ENCODE results near the gene VDAC1. TPM values are rescaled to one million over a fixed set of nuclear protein-coding genes. Genes with fewer than 3 reads are reported as not detected.
A peak's percentile ranks its signal among the peaks of the same experiment; 100 is the strongest.

VDAC1 gene
- total RNA-seq, 1 donor from 2014 or later, result 69.5 TPM

DNA sequence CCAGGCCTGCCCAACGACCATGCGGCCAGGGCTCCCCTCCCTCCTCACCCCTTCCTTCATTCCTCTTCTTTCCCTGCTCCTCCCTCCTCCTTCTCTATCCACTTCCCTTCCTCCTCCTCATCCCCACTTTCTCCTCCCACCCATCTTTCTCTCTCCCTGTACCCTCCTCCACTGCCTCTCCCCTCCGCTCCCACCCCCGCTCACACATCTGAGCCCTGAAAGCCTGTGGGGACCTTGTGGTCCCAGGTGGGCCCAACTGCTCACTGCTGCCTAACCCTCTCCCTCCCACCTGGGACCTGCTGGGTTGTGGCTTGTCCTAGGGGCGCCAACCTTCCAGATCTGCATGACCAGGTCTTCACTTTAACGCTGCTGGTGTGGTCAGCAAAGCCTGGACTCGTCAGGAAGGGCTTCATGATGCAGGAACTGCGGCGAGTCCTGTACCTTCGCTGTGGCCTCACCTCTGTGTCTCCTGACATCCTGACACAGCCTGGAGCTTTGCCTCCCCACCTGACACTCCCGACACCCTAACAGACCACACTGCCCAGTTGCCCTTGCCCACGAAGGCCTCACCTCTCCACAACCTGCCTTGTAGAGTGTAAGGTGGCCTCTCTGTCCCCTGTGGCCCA, 71.0 kb downstream of the VDAC1 start:
- intact Hi-C loops (cut with DNase I), result no loop called here
- no peak for ATAC-seq

DNA sequence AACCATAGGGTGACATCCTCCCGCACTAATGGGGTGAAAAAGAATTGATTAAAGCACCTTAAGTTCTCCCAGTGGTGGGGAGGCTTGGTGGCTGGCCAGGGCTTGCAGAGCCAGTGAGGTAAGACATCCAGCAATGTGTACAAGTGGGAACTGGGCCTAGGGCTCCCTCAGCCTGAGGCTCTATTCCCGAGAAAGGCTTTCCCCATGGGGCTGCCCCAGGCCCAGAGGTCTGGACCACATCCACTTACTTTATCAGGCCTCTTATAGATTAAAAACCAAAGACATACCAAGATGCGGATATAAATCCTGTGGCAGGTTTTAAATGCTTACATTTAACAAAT, 71.6 kb downstream of the VDAC1 start:
- intact Hi-C loops (cut with DNase I), result no loop called here
- no peak for DNase-seq (ENCODE audit: low spot score)
- ATAC-seq, result no peak

More for the DNA sequence above, 71.0 kb downstream of the VDAC1 start:
- no peak for DNase-seq (ENCODE audit: low spot score)

DNA sequence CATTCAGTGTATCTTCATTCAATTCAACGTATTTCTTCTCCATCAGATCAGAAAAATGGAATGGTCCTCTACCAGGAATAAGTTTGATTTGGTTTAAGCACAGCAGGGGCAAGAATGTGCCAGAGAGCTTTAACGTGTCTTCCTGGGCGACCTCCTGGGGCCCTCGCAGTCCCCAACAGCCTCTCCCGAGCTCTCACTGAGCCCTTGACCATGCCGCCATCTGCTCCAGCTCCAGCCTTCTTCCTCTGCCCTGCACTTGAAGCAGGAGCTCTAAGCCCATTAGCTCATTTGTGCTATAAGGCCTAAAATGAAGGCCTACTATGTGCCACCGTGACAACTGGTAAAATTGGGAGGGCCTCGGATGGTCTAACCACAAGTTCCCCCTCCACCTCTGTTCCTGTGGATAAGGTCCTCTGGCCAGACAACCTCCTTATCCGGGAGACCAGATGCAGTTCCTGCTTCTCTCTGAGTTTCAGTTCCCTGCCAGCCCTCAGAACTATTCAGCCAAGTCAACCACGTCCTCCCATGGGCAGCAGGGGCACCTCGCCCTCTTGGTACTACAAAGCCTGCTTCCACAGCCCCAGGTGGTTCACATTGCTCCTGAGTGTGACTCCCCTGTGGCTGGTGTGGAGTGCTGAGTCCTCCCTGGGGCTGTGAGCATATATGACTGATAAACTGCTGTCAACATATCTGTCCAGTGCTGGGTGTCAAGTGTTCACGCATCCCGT, 72.2 kb downstream of the VDAC1 start:
- DNase-seq (ENCODE audit: low spot score) (no peak), ATAC-seq (peak; percentile 29)
- intact Hi-C loops (cut with DNase I), result no loop called here

DNA sequence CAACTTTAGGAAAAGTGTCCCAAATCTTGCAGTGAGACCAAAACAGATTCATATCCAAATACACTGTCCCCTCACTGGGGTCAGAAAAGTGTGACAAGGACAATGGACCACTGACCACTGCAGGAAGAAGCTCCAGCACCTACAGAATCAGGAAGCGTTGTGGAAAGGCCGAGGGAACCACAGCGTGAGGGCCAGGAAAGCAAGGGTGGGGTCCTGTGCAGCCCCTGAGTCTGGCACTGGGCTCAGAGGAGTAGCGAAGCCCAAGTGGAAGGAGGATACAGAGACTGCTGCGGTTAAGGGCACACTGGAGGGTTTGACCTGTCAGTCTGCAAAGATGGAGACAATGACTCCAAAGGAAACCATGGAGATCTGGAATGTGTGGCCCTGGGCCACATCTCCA, 73.2 kb downstream of the VDAC1 start:
- no peak for DNase-seq (ENCODE audit: low spot score)
- no peak for ATAC-seq
- intact Hi-C loops (cut with DNase I), result no loop called here

DNA sequence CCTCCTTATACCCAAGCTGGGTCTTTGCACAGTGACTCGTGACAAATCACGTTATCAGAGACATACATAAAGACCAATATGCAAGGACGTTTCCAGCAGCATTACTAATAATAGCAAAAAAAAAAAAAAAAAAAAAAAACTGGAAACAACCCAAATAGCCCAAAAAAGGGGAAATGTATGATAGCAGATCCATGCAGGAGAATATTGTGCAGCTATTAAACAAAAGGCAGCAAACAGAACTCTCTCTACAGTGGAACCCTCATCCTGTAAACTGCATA, 74.0 kb downstream of the VDAC1 start:
- intact Hi-C loops (cut with DNase I), result no loop called here
- DNase-seq (ENCODE audit: low spot score) (no peak), ATAC-seq (no peak)

DNA sequence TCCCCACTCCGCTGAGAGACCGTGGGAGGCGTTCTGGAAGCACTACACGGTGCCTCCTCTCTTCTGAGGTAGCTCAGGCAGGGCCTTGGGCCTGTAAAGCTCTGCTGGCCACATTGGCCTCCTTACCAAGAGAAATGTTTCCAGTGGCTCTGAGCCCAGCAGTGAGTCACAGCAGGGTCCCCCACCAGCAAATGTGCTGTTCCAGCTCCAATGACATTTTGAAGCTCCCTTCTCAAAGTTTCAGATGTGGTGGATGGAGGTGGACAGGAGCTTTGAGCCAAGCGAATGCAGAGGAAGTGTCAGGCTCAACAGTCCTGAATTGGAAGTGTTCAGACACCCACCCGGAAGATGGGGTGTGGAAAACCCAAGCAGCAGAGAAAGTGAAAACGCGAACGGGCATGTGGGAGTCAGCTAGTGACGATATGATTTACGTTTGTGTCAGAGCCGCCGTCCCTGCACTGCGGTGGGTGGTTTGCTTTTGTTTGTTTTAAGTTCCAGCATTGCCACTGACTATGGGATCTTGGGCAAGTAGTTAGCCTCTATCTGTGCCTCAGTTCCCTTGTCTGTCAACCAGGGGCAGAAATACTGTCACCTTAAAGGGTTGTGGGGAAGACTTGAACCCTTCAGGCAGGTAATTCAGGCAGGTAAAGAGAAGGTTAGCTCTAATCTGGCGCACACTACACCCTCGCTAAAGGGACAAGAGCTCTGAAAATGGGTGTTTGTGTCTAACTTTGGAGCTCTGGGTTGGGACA, 74.5 kb downstream of the VDAC1 start:
- ATAC-seq (peak; percentile 68), DNase-seq (ENCODE audit: low spot score) (no peak)
- intact Hi-C loops (cut with DNase I), result no loop called here

DNA sequence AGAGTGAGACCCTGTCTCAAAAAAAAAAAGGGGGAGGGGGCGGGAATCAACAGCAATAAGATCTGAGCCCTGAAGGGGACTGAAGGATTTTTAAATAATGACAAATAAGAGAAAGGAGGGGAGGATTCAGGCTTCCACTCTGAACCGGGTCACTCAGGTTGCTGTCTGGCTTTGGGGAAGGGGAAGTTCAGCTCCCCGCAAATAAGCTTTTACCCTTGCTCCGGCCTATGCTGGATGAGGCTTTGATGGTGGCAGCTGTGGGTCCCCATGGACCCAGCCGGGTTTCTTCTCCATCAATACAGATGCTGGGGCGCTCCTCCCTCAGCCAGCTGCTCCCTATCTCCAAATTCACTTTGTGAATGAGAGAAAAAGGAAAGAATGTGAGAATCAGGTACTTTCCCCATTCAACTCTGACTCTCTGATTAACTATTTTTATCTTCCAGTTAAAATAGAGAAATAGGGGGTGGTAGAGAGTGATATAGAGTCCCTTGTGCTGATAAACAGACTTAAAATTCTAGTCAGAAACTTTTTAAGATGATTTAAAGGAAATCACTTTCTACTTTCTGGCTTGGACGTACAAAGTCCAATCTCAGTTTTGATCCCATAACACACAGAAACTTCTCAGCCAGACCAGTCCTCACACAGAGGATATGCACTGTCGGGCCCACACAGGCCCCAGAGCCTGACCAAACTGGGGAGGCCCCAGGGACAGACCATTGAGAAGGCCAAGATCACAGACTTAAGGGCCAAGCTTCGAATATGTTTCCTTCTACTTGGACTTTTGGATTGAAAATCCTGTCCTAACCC, 76.0 kb downstream of the VDAC1 start:
- intact Hi-C loops (cut with DNase I), result no loop called here
- DNase-seq (ENCODE audit: low spot score), result no peak

DNA sequence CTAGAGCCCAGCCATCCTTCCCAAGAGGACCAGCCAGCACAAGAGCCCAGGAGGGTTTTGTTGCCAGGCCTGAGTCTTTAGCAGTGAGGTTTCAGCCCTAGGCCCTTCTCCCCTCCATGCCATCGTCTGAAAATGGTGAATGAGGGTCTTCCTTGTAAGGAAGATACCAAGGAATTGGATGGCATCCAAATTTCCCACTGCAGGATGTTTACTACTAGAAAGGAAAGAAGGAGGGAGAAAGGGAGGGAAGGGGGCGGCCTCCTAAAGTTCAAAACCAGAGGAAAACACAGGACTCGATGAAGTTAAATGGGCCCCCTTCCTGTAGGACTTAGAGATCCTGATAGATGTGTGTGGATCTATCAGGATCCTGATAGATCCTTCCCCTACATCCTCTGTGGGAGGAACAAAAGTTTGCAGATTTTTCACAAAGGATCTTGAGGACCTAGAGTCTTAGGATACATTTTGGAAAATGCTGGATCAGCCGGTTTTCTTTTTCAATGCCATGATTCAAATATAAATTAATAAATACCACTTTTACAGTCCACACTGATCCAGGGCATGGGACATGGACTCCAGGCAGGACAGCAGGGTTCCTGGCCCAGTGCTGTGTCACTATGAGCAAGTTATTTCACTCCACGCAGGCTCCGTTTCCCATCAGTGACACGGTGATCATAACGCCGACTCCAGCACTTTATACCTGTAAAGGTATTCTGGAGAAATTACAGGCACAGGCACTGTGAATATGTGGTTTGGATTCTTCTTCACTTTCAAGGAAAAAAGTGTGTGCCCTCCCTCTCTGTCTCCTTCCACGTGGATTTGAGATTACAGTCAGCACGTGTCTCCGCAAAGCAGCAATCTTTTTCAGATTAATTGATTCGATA, 77.2 kb downstream of the VDAC1 start:
- intact Hi-C loops (cut with DNase I), result no loop called here
- DNase-seq (ENCODE audit: low spot score) (no peak), ATAC-seq (no peak)

More for the DNA sequence above, 76.0 kb downstream of the VDAC1 start:
- no peak for ATAC-seq

DNA sequence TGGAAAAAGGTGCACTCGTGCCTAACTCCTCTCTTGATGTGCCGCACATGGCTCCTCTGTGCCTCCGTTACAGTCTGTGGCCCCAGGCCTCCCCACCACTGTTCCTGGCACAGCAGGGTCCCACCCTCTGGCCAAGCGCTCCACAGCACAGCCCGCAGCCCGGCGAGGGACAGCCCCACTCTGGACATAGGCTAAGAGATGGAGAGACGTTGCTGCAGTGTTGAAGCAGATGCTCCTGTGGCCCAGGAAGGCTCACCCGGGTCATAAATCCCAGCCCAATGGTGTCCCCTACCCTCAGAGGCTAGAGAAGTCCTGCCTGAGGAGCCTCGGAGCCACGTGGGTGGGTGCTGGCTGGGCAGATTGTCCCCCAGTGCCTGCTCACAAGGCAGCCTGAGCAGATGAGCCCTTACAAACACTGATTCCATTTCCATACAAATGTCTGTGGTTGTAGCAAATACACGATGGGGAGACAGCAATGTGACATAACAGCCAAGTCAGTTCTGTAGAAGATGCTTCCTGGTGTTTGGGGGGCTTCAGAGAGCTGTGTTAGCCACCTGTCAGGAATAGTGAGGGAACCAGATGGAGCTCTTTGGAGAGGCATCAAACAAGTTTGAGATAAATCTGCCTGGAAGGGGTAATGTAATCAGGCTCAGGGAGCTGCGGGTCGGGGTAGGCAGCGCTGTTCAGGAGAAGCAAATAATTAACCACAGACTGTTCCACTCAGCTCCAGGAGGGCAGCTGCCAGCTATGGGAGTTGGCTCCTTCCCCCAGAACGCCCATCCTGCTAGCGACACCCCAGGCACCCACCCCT, 78.1 kb downstream of the VDAC1 start:
- intact Hi-C loops (cut with DNase I), result no loop called here
- no peak for ATAC-seq
- DNase-seq (ENCODE audit: low spot score), result no peak

DNA sequence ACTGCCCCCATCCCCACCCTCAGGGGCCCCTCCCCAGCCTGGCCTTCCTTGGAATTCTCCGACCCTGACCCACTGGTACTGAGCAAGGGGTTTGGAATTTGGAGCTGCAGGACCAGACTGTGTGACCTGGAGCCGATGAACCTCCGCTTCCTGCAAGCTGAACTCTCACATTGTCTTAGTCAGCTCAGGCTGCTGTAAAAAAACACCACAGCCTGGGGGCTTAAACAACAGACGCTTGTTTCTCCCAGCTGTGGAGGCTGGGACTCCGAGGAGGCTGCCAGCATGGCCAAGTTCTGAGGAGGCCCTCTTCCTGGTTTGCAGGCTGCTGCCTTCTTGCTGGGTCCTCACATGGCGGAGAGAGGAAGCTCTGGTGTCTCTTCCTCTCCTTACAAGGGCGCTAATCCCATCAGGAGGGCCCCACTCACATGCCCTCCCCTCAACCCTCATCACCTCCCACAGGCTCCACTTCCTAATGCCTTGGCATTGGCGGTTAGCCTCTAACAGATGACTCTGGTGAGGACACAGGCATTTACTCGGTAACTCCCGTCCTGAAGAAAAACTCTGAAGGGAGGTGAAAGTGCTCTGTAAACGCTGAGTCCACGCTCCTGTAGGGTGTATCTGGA, 78.8 kb downstream of the VDAC1 start:
- no peak for DNase-seq (ENCODE audit: low spot score)
- no peak for ATAC-seq
- intact Hi-C loops (cut with DNase I), result no loop called here

DNA sequence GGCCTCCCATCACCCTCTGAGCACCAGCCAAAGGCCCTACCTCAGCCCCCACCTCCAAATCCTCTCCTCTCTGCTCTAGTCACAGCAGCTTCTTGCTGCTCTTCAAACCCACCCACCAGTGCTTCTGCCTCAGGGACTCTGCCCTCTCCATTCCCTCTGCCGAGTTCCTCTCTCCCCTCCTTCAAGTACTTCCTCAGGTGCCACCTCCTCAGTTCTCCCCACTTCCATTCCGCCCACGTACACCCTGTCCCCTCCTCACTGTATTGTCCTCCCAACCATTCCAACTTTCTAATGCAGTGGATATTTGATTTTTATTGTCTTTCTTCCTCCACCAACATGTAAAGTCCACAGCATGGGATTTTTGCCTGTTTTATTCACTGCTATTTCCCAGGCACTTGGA, 79.5 kb downstream of the VDAC1 start:
- ATAC-seq, result no peak
- no peak for DNase-seq (ENCODE audit: low spot score)
- intact Hi-C loops (cut with DNase I), result no loop called here

DNA sequence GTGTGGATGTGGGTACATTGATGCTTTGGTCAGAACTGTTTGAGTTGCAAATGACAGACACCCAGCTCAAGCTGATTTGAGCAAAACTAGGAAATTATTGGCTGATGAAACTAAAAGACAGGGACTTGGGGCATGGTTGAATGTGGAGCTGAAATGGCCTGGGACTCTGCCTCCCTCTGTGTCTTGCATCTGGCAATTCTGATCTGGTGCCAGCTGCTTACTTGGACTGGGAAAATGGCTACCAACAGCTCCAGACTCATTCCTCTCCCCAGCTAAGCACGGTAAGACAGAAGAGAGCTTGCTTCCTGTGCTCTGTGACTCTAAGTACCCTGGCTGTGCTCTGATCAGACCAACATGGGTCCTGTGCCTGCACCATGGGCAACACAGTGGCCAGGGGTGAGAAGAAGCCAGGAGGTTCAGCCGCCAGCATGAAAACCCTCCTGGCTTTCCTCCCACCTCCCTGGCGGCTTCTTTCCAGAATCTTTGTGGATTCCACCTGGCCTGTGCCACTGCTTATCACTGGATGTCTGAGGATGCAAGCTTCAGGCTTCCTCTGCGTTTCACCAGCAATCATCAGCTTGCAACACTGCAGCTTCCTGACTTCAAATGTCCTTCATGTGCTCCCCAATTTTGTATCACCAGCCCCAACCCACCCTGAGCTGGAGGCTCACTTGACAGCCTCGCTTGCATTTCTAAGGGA, 80.4 kb downstream of the VDAC1 start:
- intact Hi-C loops (cut with DNase I), result no loop called here
- no peak for DNase-seq (ENCODE audit: low spot score)
- no peak for ATAC-seq

DNA sequence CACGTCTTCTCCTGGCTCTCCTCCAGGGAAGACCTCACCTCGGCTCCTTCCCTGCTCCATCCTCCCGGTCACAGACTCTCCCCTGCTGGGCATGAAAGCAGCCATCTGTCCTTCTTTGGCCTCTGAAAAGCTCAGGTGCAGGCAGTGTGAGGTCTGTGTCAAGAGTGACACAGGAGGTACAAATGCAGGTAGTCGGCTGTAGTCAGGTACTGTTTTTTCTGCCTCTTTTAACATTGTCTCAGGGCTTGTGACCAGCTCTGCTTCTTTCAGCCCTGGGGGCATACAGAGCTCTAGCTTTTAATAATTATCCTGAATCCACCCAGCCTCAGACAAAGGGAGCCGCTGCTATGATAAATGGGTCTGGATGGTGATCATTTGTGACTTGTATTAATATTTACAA, 82.8 kb downstream of the VDAC1 start:
- DNase-seq (ENCODE audit: low spot score) (no peak), ATAC-seq (no peak)
- intact Hi-C loops (cut with DNase I), result no loop called here
